ENCODE measurements around the gene STAT2.
"Not testable (repeated sequence)": the region's sequence is repeated elsewhere in the genome, so short reads cannot be mapped to it uniquely, and the experiment has no call there.

STAT2 gene

DNA sequence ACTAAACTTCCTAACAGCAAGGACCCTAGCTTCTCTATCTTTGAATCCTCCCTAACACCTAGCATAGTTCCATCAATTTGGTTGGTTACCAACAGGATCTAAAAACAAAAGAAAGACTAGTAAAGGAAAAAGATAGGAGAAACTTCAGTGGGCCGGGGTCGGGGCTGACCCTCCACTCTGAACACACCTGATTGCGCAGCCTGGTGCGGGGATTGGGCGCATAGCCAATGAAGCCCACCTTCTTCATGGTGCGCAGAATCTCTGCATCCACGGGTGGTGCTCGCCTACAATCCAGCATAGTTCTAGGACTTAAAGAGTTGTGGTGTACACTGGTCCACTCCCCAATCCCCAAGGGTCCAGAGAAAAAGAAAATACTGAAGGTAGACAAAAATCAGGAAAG is 33.8 kb downstream of the STAT2 start:
- DNase-seq (ENCODE audit: low spot score) = no peak
- TF ChIP-seq, protein P1, sequence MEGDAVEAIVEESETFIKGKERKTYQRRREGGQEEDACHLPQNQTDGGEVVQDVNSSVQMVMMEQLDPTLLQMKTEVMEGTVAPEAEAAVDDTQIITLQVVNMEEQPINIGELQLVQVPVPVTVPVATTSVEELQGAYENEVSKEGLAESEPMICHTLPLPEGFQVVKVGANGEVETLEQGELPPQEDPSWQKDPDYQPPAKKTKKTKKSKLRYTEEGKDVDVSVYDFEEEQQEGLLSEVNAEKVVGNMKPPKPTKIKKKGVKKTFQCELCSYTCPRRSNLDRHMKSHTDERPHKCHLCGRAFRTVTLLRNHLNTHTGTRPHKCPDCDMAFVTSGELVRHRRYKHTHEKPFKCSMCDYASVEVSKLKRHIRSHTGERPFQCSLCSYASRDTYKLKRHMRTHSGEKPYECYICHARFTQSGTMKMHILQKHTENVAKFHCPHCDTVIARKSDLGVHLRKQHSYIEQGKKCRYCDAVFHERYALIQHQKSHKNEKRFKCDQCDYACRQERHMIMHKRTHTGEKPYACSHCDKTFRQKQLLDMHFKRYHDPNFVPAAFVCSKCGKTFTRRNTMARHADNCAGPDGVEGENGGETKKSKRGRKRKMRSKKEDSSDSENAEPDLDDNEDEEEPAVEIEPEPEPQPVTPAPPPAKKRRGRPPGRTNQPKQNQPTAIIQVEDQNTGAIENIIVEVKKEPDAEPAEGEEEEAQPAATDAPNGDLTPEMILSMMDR (IDR thresholded peaks at IDR 0.05; ENCODE audit: extremely low read depth, insufficient read depth, missing control alignments) = no peak
- in situ Hi-C loops (cut with MboI; ENCODE audit: low pct_unique_long_range_greater_than_20kb, low sequenced_read_pairs, unreplicated experiment) = no loop called here

DNA sequence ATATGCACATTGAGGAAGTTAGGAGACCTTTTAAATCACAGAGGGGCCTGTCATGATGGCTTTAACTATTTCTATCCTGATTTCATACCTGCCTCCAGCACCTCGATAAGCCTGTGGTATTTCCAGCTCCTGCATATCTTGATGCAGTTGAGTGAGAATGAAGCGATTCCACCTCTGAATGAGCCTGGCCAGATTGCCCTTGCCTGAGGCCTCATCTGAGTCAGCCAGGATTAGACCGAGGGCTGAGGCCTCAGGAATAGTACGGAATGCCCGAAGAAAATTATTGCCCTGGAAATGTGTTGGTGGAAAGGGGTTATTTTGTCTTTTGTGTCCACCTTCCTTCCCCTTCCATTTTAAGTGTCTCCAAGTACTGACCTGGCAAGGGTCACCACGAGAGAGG is 35.7 kb downstream of the STAT2 start:
- no peak for DNase-seq (ENCODE audit: low spot score)
- in situ Hi-C loops (cut with MboI; ENCODE audit: low pct_unique_long_range_greater_than_20kb, low sequenced_read_pairs, unreplicated experiment) = no loop called here
- TF ChIP-seq, protein P1 (IDR thresholded peaks at IDR 0.05; ENCODE audit: extremely low read depth, insufficient read depth, missing control alignments) = no peak

DNA sequence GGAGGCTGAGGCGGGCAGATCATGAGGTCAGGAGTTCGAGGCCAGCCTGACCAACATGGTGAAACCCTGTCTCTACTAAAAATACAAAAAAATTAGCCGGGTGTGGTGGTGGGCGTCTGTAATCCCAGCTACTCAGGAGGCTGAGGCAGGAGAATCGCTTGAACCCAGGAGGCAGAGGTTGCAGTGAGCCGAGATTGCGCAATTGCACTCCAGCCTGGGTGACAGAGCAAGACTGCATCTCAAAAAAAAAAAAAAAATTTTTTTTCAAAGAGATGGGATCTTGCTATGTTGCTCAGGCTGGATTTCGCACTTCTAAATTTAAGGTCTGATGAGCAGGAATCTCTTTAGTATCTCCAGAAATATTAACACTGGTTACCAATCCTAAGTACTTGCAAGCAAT is 38.3 kb downstream of the STAT2 start:
- DNase-seq (ENCODE audit: low spot score); in situ Hi-C loops (cut with MboI; ENCODE audit: low pct_unique_long_range_greater_than_20kb, low sequenced_read_pairs, unreplicated experiment): not testable (repeated sequence)

DNA sequence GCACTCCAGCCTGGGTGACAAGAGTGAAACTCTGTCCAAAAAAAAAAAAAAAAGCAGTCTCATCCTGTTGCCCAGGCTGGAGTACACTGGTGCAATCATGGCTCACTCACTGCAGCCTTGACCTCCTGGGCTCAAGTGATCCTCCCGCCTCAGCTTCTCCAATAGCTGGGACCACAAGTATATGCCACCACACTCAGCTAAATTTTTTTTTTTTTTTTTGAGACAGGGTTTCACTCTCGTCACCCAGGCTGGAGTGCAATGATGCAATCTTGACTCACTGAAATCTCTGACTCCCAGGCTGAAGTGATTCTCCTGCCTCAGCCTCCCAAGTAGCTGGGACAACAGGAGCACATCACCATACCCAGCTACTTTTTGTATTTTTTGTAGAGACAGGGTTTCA is 38.9 kb downstream of the STAT2 start:
- no peak for DNase-seq (ENCODE audit: low spot score)
- in situ Hi-C loops (cut with MboI; ENCODE audit: low pct_unique_long_range_greater_than_20kb, low sequenced_read_pairs, unreplicated experiment) = no loop called here
- TF ChIP-seq, protein P1 (IDR thresholded peaks at IDR 0.05; ENCODE audit: extremely low read depth, insufficient read depth, missing control alignments) = no peak

DNA sequence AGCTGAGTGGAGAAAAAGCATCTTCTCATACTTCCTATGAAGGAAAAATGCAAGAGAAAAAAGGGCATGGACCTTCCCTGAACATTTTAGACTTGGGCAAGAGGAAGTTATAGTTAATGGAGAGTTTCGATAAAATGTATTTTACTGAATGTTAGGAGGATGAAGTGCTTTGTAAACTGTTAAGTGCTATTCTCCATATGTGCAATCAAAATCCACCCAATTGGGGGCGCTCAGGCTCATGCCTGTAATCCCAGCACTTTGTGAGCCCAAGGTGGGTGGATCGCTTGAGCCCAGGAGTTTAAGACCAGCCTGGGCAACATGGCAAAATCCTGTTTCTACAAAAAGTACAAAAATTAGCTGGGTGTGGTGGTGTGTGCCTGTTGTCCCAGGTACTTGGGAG is 42.2 kb downstream of the STAT2 start:
- no peak for DNase-seq (ENCODE audit: low spot score)
- in situ Hi-C loops (cut with MboI; ENCODE audit: low pct_unique_long_range_greater_than_20kb, low sequenced_read_pairs, unreplicated experiment) = no loop called here
- TF ChIP-seq, protein P1 (IDR thresholded peaks at IDR 0.05; ENCODE audit: extremely low read depth, insufficient read depth, missing control alignments) = no peak

DNA sequence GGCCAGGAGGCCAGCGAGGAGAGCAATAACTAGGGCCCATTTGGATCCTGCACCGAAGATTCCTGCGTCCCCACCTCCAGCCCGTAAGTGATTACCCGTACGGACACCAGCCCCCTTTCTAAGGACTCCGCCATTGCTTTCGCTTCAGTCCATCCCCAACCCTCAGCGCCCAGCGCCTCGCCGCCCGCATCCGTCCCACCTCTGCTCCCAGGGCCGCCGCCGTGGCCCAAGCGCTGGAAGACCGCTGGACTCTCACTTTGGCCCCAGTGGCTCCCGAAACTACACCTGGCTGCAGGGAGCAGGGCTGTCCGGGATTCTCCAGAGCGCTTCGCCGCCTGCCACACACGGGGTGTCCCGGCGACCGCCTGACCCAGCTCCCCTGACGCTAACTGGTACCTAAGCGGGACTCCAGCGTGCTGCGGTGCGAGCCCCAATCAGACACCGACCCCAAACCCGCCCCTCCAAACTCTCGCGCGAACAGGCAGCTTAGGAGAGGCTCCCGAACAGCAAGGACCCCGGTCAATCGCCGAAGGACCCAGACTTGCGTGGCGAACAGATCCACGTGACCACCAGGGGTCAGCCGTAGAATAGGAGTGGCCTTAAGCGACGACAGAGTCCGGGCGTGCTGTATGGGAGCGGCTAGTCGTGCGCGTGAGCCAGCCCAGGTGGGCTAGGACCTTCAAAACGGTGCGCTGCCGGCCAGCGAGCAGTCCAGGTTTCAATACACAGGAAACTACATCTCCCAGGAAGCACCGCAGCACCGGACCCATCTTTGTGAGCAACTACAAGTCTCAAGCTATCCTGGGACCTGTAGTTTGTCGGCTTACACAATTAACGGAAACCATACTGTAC is 44.1 kb downstream of the STAT2 start, which contains the start of gene CNPY2:
TSS of gene CNPY2 (minus strand) at position 367 of the 852 bp plus-strand sequence. CDS start 771 bp downstream, outside the sequence.
- DNase-seq (ENCODE audit: low spot score) = peak; percentile 94
- TF ChIP-seq, protein P1 (IDR thresholded peaks at IDR 0.05; ENCODE audit: extremely low read depth, insufficient read depth, missing control alignments) = peak; percentile 28
- in situ Hi-C loops (cut with MboI; ENCODE audit: low pct_unique_long_range_greater_than_20kb, low sequenced_read_pairs, unreplicated experiment) = no loop called here

DNA sequence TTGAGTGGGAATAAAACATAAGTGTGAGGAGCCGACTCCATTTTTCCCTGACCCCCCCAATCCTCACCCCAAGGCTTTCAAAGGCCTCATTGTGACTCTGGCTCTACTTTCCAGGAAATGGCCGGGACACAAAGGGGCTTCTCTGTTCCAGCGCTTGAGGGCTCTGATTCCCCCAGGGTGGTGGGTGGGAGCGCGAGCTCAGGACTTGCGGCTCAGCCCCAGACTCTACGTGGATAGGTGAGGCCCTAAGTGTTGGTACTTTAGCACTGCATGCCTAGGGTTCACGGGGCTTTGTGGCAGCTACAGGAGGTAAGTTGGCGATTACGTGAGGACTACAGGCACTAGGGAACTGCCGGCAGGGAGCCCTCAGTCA is 44.7 kb downstream of the STAT2 start:
- no peak for DNase-seq (ENCODE audit: low spot score)
- in situ Hi-C loops (cut with MboI; ENCODE audit: low pct_unique_long_range_greater_than_20kb, low sequenced_read_pairs, unreplicated experiment) = no loop called here
- TF ChIP-seq, protein P1 (IDR thresholded peaks at IDR 0.05; ENCODE audit: extremely low read depth, insufficient read depth, missing control alignments) = no peak

Data from GM13977 (cell line).